Colonic mucosa (tissue), 4 donors: ENCODE results near the gene TF. TPM values are rescaled to one million over a fixed set of nuclear protein-coding genes. Genes with fewer than 3 reads are reported as not detected.
"Not testable (repeated sequence)": the region's sequence is repeated elsewhere in the genome, so short reads cannot be mapped to it uniquely, and the experiment has no call there.

Experiments used
- DNase-seq: peaks from one replicate; pipeline ENCODE4 v3.0.0-alpha.2; 2020
- H3K27ac ChIP-seq: fragments of 200-600 bp; one replicate; pipeline ENCODE4 v1.8.0; 2021
- H3K27me3 ChIP-seq: fragments of 200-600 bp; one replicate; pipeline ENCODE4 v1.8.0; 2021
- H3K36me3 ChIP-seq: fragments of 200-600 bp; one replicate; pipeline ENCODE4 v1.8.0; 2021
- H3K4me1 ChIP-seq: fragments of 200-600 bp; one replicate; pipeline ENCODE4 v1.8.0; 2021; ENCODE audit warnings: mild to moderate bottlenecking
- H3K4me3 ChIP-seq: fragments of 200-600 bp; one replicate; pipeline ENCODE4 v1.8.0; 2021
- H3K9ac ChIP-seq, 2 donors: one replicate each; pipeline ENCODE4 v1.7.0; 2013; ENCODE audit warnings: control low read depth in 2 of 2, low read depth in 2 of 2, low read length in 2 of 2
- H3K9me3 ChIP-seq: fragments of 200-600 bp; one replicate; pipeline ENCODE4 v1.8.0; 2021
- intact Hi-C: fragments of 100-400 bp; cut with DNase I; formaldehyde crosslinking; loops from one replicate; pipeline ENCODE4 v1.14.1; 2022
- total RNA-seq, 2 donors: library from RNA; stranded (reverse); fragmentation: NEBNext Ultra II Directional in 1 of 2; extraction: Animal tissue kit (Norgen Biotek cat#: 25700) in 1 of 2; gene quantifications; one replicate each; pipeline ENCODE4 v1.2.1, GENCODE V29; 2021
- TF ChIP-seq, protein P1 (sequence below): fragments of 200-600 bp; IDR thresholded peaks from one replicate; pipeline ENCODE4 v1.8.0; 2022; ENCODE audit warnings: antibody characterized with exemption, mild to moderate bottlenecking
- donor health status: healthy.
- donor health status: DM: no; HTN: no; CAD: no.
- donor health status: DM: no; HTN: no; CAD: no.

The TF gene
- total RNA-seq, 2 donors from 2014 or later, result 3.2 to 18.6 TPM

- Histone ChIP-seq H3K27me3 (no peaks in the 10 kb centered on the region), H3K27ac (no peak overlapping the region), H3K4me3 (no peak overlapping the region), H3K36me3 (no peaks in the 10 kb centered on the region), H3K9me3 (no peaks in the 10 kb centered on the region), H3K9ac (no peak overlapping the region), H3K4me1 (no peaks in the 10 kb centered on the region)
- no peak for DNase-seq
- TF ChIP-seq, protein P1, sequence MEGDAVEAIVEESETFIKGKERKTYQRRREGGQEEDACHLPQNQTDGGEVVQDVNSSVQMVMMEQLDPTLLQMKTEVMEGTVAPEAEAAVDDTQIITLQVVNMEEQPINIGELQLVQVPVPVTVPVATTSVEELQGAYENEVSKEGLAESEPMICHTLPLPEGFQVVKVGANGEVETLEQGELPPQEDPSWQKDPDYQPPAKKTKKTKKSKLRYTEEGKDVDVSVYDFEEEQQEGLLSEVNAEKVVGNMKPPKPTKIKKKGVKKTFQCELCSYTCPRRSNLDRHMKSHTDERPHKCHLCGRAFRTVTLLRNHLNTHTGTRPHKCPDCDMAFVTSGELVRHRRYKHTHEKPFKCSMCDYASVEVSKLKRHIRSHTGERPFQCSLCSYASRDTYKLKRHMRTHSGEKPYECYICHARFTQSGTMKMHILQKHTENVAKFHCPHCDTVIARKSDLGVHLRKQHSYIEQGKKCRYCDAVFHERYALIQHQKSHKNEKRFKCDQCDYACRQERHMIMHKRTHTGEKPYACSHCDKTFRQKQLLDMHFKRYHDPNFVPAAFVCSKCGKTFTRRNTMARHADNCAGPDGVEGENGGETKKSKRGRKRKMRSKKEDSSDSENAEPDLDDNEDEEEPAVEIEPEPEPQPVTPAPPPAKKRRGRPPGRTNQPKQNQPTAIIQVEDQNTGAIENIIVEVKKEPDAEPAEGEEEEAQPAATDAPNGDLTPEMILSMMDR, result no peak
- intact Hi-C loops, result no loop called here
Observed at GRCh38 chr3:133777807-133778568, 31.8 kb downstream of the TF start.

DNA sequence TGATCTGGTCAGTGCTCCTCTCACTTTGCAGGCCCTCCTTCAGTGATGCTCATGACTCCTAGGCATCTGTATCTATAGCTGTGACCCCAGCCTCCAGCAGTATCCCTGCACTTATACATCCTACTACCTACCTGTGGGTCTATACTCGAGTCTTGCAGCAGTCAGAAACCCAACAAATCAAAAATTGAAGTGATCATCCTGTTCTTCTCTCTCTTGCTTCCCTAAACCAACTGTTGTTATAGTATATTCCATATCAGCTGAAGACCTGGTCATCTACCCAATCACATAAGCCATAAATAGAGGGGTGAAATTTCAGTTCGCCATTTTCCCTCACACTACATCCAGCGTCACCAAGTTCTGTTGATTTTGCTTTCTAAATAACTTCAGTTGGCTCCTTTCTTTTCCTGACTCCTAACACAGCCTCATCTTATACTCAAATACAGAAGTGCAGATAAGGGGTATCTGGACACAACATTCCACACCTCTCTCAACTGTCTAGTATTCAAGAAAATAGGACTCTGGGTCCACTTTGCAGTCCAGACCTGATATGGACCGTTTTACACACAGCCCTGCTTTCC, 33.5 kb downstream of the TF start:
- H3K9me3 ChIP-seq, result no peaks in the 10 kb centered on the region
- H3K4me3 ChIP-seq, result no peak overlapping the region
- intact Hi-C loops, result no loop called here
- no peak overlapping the region for H3K27ac ChIP-seq
- TF ChIP-seq, protein P1, result no peak
- no peaks in the 10 kb centered on the region for H3K4me1 ChIP-seq
- H3K27me3 ChIP-seq, result no peaks in the 10 kb centered on the region
- no peaks in the 10 kb centered on the region for H3K36me3 ChIP-seq
- no peak overlapping the region for H3K9ac ChIP-seq
- DNase-seq, result no peak

- H3K27me3 ChIP-seq, DNase-seq, H3K4me1 ChIP-seq, intact Hi-C loops, H3K9ac ChIP-seq, H3K9me3 ChIP-seq, H3K4me3 ChIP-seq, H3K27ac ChIP-seq, H3K36me3 ChIP-seq: not testable (repeated sequence)
Observed at GRCh38 chr3:133780756-133781155, 34.6 kb downstream of the TF start.

DNA sequence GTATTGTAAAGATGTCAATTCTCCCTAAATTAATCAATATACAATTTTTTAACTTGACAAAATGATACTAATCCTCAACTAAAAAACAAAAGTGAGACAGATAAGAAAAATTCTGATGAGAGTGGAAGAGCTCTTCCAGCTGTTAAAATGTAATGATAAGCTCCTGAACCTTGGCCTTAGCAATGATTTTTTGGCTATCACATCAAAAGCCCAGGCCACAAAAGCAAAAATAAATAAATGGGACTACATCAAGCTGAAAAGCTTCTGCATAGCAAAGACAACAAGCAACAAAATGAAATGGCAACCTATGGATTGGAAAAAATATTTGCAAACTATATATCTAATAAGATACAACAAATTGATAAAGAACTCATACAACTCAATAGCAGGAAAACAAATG, 35.4 kb downstream of the TF start:
- TF ChIP-seq, protein P1, result no peak

GRCh38 chr3:133782454-133782853, 36.3 kb downstream of the TF start:
- Histone ChIP-seq H3K4me1 (no peaks in the 10 kb centered on the region), H3K9ac (no peak overlapping the region), H3K4me3 (no peak overlapping the region), H3K27me3 (no peaks in the 10 kb centered on the region), H3K9me3 (no peaks in the 10 kb centered on the region), H3K36me3 (no peaks in the 10 kb centered on the region), H3K27ac (no peak overlapping the region)
- TF ChIP-seq, protein P1, result no peak
- DNase-seq, result no peak
- intact Hi-C loops, result no loop called here

More for the DNA sequence above, 35.4 kb downstream of the TF start:
- Histone ChIP-seq H3K27me3 (no peaks in the 10 kb centered on the region), H3K9me3 (no peaks in the 10 kb centered on the region), H3K27ac (no peak overlapping the region), H3K9ac (no peak overlapping the region), H3K36me3 (no peaks in the 10 kb centered on the region), H3K4me1 (no peaks in the 10 kb centered on the region), H3K4me3 (no peak overlapping the region)
- DNase-seq, result no peak
- intact Hi-C loops, result no loop called here

- Histone ChIP-seq H3K4me1 (no peaks in the 10 kb centered on the region), H3K27me3 (no peaks in the 10 kb centered on the region), H3K9me3 (no peaks in the 10 kb centered on the region), H3K36me3 (no peaks in the 10 kb centered on the region), H3K9ac (no peak overlapping the region), H3K4me3 (no peak overlapping the region), H3K27ac (no peak overlapping the region)
- TF ChIP-seq, protein P1, result no peak
- no peak for DNase-seq
- intact Hi-C loops, result no loop called here
Observed at GRCh38 chr3:133783762-133784161, 37.6 kb downstream of the TF start.
